ENCODE measurements around the gene CPA4.

- TF ChIP-seq CTCF (IDR thresholded peaks at IDR 0.05) (no peak), ZFX (IDR thresholded peaks at IDR 0.05; ENCODE audit: borderline replicate concordance) (no peak)
Observed at GRCh38 chr7:130344271-130344866, 51.4 kb downstream of the CPA4 start, which contains the start of gene CPA5.

Data from 22Rv1 (cell line).